GM12875 (cell line): ENCODE results near the gene GCH1.

ENCODE experiments used
- H3K4me3 ChIP-seq: one replicate; pipeline ENCODE4 v1.5.1; 2011; ENCODE audit warnings: low read depth, low read length, control low read depth
- CTCF ChIP-seq: IDR thresholded peaks from 2 replicates; pipeline ENCODE4 v1.5.1; 2011; ENCODE audit warnings: low read depth, mild to moderate bottlenecking, control low read depth, inconsistent platforms, low read length, moderate library complexity, borderline replicate concordance; ENCODE audit not compliant: insufficient read depth

GCH1 gene

GRCh38 chr14:54935958-54936357 is 33.3 kb upstream of the GCH1 start:
- H3K4me3 ChIP-seq, result no peak overlapping the region
- no peak for TF ChIP-seq CTCF

- no peak for TF ChIP-seq CTCF
Measured at GRCh38 chr14:54935100-54935499, 32.5 kb upstream of the GCH1 start.

GRCh38 chr14:54933006-54933405 is 30.4 kb upstream of the GCH1 start:
- TF ChIP-seq CTCF, result no peak
- no peak overlapping the region for H3K4me3 ChIP-seq

More at GRCh38 chr14:54935100-54935499, 32.5 kb upstream of the GCH1 start:
- no peak overlapping the region for H3K4me3 ChIP-seq

GRCh38 chr14:54931598-54932340 is 29.1 kb upstream of the GCH1 start:
- no peak for TF ChIP-seq CTCF
- H3K4me3 ChIP-seq, result no peak overlapping the region

- no peak overlapping the region for H3K4me3 ChIP-seq
- TF ChIP-seq CTCF, result no peak
Measured at GRCh38 chr14:54931101-54931500, 28.5 kb upstream of the GCH1 start.

- TF ChIP-seq CTCF, result no peak
- H3K4me3 ChIP-seq, result no peak overlapping the region
Measured at GRCh38 chr14:54929556-54929955, 26.9 kb upstream of the GCH1 start.

- TF ChIP-seq CTCF, result no peak
Measured at GRCh38 chr14:54928216-54928615, 25.6 kb upstream of the GCH1 start.

More at GRCh38 chr14:54928216-54928615, 25.6 kb upstream of the GCH1 start:
- no peak overlapping the region for H3K4me3 ChIP-seq
